DOHH2 (cell line): ENCODE data around the gene FUT8.

Experiments used
- H3F3A ChIP-seq: fragments of 200-600 bp; sonication (generic), shearing (Covaris generic); 2 replicates; pipeline ENCODE4 v1.6.0; 2016; ENCODE audit warnings: antibody characterized with exemption, mild to moderate bottlenecking; ENCODE audit not compliant: control insufficient read depth, insufficient read depth
- H3K27ac ChIP-seq: fragments of 200-600 bp; sonication (generic); 2 replicates; pipeline ENCODE4 v1.5.1; 2014; ENCODE audit warnings: low read depth, mild to moderate bottlenecking, low read length, moderate library complexity
- H3K27me3 ChIP-seq: fragments of 200-600 bp; sonication (generic); 2 replicates; pipeline ENCODE4 v1.6.1; 2014; ENCODE audit warnings: mild to moderate bottlenecking, low read length, mixed read lengths; ENCODE audit not compliant: control insufficient read depth
- H3K36me3 ChIP-seq: fragments of 200-600 bp; sonication (generic); 2 replicates; pipeline ENCODE4 v1.6.1; 2014; ENCODE audit warnings: mild to moderate bottlenecking, low read length, moderate library complexity, mixed read lengths; ENCODE audit not compliant: control insufficient read depth
- H3K4me1 ChIP-seq: fragments of 200-600 bp; sonication (generic); 2 replicates; pipeline ENCODE4 v1.6.1; 2014; ENCODE audit warnings: mild to moderate bottlenecking, low read length, mixed read lengths; ENCODE audit not compliant: control insufficient read depth
- H3K4me2 ChIP-seq: fragments of 200-600 bp; sonication (generic); 2 replicates; pipeline ENCODE4 v1.6.0; 2014; ENCODE audit warnings: mild to moderate bottlenecking, low read length, moderate library complexity
- H3K4me3 ChIP-seq: fragments of 200-600 bp; sonication (generic); 2 replicates; pipeline ENCODE4 v1.5.1; 2014; ENCODE audit warnings: mild to moderate bottlenecking, low read length, mixed read lengths
- H3K79me2 ChIP-seq: fragments of 200-600 bp; sonication (generic); 2 replicates; pipeline ENCODE4 v1.6.1; 2014; ENCODE audit warnings: mild to moderate bottlenecking, low read length, mixed read lengths; ENCODE audit not compliant: control insufficient read depth
- H3K9me2 ChIP-seq: fragments of 200-600 bp; sonication (generic); replicated peaks from 2 replicates; pipeline ENCODE4 v1.6.1; 2014; ENCODE audit warnings: mild to moderate bottlenecking, low read length, mixed read lengths; ENCODE audit not compliant: control insufficient read depth
- H3K9me3 ChIP-seq: fragments of 200-600 bp; sonication (generic); 2 replicates; pipeline ENCODE4 v1.6.1; 2014; ENCODE audit warnings: antibody characterized with exemption, low read length, mixed read lengths; ENCODE audit not compliant: control insufficient read depth, insufficient read depth
- H4K20me1 ChIP-seq: fragments of 200-600 bp; sonication (generic); 2 replicates; pipeline ENCODE4 v1.6.0; 2014; ENCODE audit warnings: low read depth, mild to moderate bottlenecking, antibody characterized with exemption, low read length, moderate library complexity; ENCODE audit not compliant: control insufficient read depth, insufficient read depth
- EZH2phosphoT487 ChIP-seq: fragments of 200-600 bp; sonication (generic); IDR thresholded peaks from 2 replicates; pipeline ENCODE4 v1.6.1; 2017; ENCODE audit warnings: borderline replicate concordance, mild to moderate bottlenecking, antibody characterized with exemption, low read length, moderate library complexity, mixed read lengths
- TF ChIP-seq, protein P1 (sequence below): fragments of 200-600 bp; sonication (generic); IDR thresholded peaks from one replicate; pipeline ENCODE4 v1.5.1; 2014; ENCODE audit warnings: antibody characterized with exemption, mild to moderate bottlenecking, low read depth, low read length; ENCODE audit not compliant: poor library complexity, severe bottlenecking

The FUT8 gene

DNA sequence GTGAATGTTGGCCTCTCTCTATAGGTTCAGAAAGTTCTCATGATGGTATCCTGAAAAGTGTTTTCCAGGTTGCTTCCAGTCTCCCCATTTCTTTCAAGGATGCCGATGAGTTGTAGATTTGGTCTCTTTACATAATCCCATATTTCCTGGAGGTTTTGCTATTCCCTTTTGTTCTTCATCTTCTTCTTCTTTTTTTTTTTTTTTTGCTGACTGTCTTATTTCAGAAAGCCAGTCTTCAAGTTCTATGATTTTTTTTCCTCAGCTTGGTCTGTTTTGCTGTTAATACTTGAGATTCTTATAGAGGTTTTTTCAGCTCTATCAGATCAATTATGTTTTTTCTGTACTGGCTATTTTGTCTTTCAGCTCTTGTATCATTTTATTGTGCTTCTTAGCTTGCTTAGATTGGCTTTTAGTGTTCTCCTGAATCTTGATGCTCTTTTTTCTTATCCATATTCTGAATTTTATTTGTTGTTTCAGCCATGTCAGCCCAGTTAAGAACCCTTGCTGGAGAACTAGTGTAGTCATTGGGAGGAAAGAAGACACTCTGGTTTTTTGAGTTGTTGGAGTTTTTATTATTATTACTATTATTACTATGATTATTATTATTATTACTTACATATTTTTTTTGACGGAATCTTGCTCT, 124.4 kb downstream of the FUT8 start:
- Histone ChIP-seq H3K9me2 (no peaks in the 10 kb centered on the region), H3F3A (no peaks in the 10 kb centered on the region), H3K27ac (no peak overlapping the region), H3K4me3 (no peak overlapping the region), H3K4me1 (no peaks in the 10 kb centered on the region), H3K36me3 (peaks cover 8% of the 10 kb centered on the region), H3K4me2 (no peak overlapping the region), H3K9me3 (peaks cover 8% of the 10 kb centered on the region), H3K27me3 (no peaks in the 10 kb centered on the region), H4K20me1 (no peaks in the 10 kb centered on the region), H3K79me2 (peaks cover 95% of the 10 kb centered on the region)
- TF ChIP-seq, protein P1, sequence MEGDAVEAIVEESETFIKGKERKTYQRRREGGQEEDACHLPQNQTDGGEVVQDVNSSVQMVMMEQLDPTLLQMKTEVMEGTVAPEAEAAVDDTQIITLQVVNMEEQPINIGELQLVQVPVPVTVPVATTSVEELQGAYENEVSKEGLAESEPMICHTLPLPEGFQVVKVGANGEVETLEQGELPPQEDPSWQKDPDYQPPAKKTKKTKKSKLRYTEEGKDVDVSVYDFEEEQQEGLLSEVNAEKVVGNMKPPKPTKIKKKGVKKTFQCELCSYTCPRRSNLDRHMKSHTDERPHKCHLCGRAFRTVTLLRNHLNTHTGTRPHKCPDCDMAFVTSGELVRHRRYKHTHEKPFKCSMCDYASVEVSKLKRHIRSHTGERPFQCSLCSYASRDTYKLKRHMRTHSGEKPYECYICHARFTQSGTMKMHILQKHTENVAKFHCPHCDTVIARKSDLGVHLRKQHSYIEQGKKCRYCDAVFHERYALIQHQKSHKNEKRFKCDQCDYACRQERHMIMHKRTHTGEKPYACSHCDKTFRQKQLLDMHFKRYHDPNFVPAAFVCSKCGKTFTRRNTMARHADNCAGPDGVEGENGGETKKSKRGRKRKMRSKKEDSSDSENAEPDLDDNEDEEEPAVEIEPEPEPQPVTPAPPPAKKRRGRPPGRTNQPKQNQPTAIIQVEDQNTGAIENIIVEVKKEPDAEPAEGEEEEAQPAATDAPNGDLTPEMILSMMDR = no peak
- TF ChIP-seq EZH2phosphoT487 = no peak

GRCh38 chr14:65548878-65549277, 136.3 kb downstream of the FUT8 start:
- H3K4me3 ChIP-seq = no peak overlapping the region
- H4K20me1 ChIP-seq = no peaks in the 10 kb centered on the region
- peaks cover 4% of the 10 kb centered on the region for H3K4me1 ChIP-seq
- no peaks in the 10 kb centered on the region for H3F3A ChIP-seq
- TF ChIP-seq, protein P1 = no peak
- TF ChIP-seq EZH2phosphoT487 = no peak
- no peaks in the 10 kb centered on the region for H3K9me3 ChIP-seq
- H3K4me2 ChIP-seq = no peak overlapping the region
- no peaks in the 10 kb centered on the region for H3K27me3 ChIP-seq
- H3K79me2 ChIP-seq = peaks cover 58% of the 10 kb centered on the region
- no peaks in the 10 kb centered on the region for H3K9me2 ChIP-seq
- no peaks in the 10 kb centered on the region for H3K36me3 ChIP-seq
- H3K27ac ChIP-seq = no peak overlapping the region

- Histone ChIP-seq H3K9me3 (no peaks in the 10 kb centered on the region), H4K20me1 (no peaks in the 10 kb centered on the region), H3F3A (no peaks in the 10 kb centered on the region), H3K4me1 (peaks cover 8% of the 10 kb centered on the region), H3K36me3 (no peaks in the 10 kb centered on the region), H3K4me2 (no peak overlapping the region), H3K4me3 (no peak overlapping the region), H3K27ac (no peak overlapping the region), H3K9me2 (no peaks in the 10 kb centered on the region), H3K27me3 (no peaks in the 10 kb centered on the region), H3K79me2 (peaks cover 59% of the 10 kb centered on the region)
- TF ChIP-seq, protein P1 = no peak
- TF ChIP-seq EZH2phosphoT487 = no peak
These were observed 136.9 kb downstream of the FUT8 start for GRCh38 chr14:65549429-65549828.
